NOMO-1 treated with dmso at 0.1 percent for 144 hours (cell line): ENCODE data around the gene ASIC1.

Source experiments
- DNase-seq: peaks from one replicate; lab custom pipeline; 2025; ENCODE audit not compliant: unreplicated experiment; lab: John Stamatoyannopoulos, UW

ASIC1 gene

DNA sequence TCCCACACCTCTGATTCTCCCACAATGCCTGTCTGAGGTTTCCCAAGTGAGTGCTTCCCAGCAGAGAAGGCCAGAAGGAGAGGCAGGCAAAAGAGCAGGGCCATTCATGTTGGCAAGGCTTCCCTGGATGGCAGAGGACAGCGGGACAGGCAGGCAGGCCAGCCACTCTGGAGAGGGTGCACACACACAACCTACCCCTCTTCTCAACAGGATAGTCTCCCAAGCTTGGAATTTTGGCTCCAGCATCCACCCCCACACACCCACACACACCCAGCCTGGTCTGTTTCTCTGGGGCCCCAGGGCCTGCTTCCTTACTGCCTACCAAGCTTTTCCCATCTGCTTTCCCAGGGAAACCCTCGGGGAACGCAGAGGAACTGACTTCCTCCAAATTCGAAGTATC, 16.7 kb upstream of the ASIC1 start:
- DNase-seq: no peak

DNA sequence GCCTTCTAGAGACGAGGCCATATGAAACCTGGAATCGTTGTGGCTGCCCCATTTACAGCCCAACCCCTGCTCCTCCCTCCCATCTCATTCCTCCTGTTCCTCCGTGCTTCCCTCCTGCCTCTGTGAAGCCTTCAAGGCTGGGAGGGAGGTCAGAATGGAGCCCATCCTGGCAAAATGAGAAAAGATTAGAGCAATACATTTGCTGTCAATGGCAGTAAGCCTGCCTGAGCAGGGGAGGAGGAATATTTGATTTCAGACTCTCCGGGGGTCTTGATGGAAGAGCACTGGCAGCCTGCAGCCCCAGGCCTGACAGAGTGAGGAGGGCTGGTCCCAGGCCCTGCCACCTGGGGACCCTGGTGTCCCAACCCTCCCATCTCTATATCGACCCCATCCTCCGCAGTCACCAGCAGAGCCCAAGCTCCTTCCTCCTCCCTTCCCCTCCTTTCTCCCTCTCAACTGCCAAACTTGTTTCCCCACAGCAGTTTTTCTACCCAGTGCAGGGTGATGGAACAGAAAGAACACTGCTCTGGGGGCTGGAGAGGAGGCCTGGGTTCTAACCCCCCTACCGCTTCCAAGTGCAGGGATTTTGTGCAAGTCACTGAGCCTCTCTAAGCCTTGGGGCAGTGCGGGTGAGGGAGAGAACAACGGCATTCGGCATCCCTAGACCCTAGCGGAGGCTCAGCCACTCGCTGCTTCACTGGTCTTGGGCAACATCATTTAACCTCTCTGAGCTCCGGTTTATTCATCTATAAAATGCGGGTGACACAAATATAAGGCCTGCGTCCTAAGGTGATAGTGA, 16.1 kb upstream of the ASIC1 start:
- no peak for DNase-seq

DNA sequence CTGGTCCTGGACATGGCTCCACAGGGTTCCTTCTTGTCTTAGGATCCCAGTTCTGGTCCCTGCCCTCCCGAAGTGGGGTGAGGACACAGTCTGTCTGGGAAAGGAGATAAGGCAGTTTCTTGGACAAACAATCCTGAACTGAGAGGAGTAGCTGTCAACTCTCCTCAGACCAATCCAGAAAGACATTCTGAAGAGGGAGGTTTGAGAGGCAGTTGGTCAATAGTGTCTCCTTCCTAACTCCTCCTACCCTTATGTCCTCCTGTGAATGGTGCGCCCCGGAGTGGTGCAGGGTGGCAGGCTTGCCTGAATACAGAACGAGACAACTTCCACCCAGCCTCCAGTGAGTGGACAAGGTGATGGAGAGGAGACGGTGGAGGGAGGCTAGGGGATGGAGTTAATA, 15.4 kb upstream of the ASIC1 start:
- DNase-seq: no peak

DNA sequence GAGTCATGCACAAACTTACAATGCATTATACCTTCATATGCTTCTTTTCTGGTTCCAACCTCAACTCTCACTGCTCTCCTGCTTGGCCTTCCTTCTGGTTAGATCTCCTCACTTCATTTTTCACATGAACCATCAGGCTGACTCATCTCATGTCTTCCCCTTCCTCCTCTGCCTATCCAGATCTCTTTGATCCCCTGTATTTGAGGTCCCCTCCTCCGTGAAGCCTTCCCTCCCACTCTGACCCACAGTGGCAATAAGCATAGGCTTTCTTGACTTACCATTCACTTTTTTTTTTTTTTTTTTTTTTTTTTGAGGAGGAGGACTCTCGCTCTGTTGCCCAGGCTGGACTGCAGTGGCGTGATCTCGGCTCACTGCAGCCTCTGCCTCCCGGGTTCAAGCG, 14.7 kb upstream of the ASIC1 start:
- DNase-seq: no peak

DNA sequence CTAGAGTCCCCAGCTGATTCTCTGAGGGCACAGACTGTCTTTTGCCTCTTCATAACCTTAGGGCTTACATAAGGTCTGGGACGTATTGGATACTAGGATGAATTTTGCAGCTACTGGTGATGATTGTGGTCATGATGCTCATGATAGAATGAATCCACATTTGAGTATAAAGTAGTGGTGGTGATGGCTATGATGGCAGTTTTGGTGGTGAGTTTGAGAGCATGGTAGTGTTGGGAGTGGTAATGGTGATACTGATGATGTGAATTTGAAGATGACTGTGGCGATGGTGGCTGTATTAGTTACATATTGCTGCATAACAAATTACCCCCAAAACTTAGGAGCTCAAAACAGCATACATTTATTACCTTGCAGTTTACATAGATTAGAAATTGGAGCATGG, 14.1 kb upstream of the ASIC1 start:
- no peak for DNase-seq

DNA sequence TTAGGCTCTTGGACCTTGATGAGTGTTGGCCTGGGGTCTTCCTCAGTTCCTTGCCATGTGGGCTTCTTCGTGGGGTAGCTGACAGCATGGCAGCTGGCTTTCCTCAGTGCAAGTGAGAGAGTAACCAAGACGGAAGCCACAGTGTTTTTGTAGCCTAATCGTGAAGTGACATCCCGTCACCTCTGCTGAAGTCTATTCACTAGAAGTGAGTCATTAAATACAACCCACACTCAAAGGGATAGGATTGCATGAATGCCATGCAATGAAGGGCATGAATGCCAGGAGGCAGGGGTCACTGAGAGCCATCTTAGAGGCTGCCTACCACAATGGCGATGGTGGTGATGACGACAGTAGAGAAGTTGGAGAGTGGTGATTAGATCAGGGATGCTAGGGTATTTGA, 13.5 kb upstream of the ASIC1 start:
- DNase-seq: no peak

DNA sequence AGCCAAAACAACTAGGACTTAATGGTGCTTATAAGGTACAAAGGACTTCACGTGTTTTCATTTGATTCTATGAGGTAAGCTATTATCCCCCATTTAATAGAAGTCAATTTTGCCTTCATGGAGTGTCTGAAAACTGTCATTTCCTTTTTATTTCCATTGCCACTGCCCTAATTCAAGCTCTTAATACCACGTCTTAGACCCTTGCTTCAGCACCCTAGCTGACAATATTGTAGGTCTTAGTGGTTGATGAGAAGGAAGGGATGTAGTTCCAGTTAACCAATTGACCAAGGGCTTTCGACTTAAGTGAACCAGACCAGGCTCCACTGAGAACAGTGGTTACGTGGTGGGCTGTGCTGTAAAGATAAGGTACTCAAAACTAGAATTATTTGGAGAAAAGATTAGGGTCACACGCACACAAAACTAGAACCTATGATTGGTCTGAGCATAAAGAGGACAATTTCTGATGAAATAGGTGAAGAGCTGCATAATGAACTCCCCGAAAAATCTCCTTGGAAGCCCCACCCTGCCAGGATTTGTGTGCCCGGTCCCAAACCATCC, 9.6 kb upstream of the ASIC1 start:
- no peak for DNase-seq

DNA sequence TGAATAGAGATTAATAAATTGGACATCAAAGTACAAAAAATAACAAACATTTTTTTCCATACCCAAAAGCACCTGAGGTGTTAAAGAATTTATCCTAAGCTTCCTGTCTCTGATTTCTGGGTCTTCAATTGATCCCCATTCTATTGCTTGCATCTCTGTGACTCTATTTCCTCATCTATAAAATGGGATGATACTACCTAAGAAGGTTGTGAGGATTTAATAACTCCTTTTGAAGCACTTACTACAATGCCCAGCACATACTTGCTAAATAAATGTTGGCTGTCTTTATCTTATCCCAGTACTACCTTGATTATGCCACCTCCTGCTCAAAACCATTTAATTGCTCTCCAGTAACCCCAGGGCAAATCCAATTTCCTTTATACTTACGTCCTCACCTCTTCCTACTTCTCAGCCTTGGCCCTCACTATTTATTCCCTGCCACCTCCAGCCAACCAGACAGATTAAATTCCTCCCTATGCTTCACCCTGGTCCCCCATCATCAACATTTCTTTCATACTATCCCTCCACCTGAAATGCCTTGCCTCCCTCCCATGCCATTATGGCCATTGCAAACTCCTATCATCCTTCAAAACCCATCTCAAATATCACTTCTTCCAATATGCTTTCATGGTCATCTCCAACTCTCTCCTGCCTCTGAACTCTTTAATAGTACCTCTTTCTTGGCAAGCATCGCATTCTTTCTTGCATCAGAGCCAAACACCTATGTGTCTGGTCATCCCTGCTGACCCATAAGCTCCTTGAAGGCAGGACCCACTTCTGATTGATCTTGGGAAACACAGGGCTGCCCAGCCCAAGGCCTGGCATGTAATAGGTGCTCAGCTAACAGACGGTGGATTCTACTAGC, 7.9 kb upstream of the ASIC1 start:
- no peak for DNase-seq

DNA sequence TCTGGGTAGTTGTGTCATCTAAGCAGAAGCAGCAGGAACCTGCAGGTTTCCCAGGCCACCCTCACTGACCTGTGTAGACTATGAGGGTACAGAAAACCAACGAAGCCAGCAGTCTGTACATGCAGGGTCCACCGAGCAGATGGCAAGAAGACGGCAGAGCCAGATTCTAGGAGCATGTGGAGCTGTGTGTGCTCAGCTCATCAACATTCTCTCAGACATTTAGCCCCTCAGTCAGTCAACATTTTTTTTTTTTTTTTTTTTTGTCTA, 7.3 kb upstream of the ASIC1 start:
- DNase-seq: no peak

GRCh38 chr12:50050410-50051098, 6.8 kb upstream of the ASIC1 start:
- DNase-seq: peak; percentile 77

DNA sequence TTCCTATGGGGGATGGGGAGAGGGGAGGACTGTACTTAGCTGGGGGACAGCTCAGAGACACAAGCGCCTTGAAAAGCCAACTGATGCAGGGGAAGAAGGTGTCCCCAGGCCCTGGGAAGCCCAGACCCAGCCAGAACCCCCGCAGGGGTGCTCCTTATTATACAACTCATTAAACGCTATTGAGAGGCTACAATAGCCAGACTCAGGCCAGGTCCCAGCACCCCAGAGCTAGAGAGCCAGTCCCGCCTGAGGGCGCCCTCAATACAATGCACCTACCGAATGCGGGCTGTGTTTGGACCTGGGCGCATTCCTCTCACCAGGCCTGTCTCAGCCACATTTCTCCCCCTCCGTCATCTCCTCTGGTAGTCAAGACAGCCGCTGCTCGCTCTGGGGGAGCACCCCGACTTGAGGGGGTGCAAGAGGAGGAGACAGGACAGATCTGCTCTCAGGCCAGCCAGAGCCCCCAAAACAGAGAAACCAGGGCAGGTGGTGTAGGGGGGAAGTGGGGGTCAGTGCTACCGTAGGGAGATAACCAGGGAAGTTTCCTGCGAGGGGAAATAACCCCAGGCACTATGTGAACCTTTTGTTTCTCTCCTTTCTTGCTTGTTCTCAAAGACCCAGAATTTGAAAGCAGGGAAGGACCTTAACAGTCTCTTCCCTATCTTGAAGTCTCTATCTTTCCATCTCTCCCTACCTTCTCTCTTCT, 6.1 kb upstream of the ASIC1 start:
- DNase-seq: no peak

DNA sequence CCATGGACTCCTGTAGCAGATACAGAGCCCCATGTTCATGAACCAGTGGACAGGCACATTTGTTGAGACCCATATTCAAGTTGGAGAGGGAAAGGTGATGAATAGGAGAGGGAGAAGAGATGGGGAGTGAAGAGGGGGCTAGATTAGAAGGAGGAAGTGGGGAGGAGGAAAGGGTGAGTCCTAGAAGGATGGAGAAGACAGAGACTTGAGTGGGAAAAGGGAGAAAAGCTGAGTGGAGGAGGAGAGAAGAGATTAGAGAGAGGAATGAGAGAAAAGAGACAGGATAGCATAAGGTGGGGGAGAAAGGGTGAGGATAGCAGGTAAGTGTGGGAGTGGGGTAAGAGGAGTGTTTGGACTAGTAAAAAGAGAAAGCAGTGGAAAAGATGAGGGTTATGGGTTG, 4.9 kb upstream of the ASIC1 start:
- DNase-seq: no peak

- no peak for DNase-seq
Observed at GRCh38 chr12:50052964-50053363, 4.4 kb upstream of the ASIC1 start.

DNA sequence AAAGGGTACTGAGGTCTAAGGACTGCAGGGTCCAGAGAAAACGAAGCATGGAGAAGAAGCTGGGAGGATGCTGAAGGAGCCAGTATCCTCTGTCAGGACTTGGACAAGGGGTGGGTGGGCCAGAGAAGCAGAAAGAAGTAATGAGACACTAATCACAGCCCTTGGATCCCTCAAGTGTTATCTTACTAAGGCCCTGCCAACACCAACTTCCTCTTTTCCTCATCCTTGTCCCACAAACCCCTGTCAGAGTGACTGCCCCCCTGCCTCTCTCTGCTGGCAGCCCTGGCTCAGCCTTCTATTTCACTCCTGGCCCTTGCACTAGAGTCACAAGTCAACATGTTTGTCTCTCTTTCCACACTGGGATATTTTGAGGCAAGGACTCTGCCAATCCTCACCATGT, 3.8 kb upstream of the ASIC1 start:
- no peak for DNase-seq

- DNase-seq: peak; percentile 14
Observed at GRCh38 chr12:50055831-50056638, 1.4 kb upstream of the ASIC1 start.

GRCh38 chr12:50056639-50056976, 788 bp upstream of the ASIC1 start:
- DNase-seq: no peak

GRCh38 chr12:50057896-50058670, 687 bp downstream of the ASIC1 start:
- DNase-seq: no peak

- no peak for DNase-seq
Observed at GRCh38 chr12:50058743-50059312, 1.4 kb downstream of the ASIC1 start.

- DNase-seq: no peak
Observed at GRCh38 chr12:50059440-50060119, 2.2 kb downstream of the ASIC1 start.
